Breast epithelium (tissue), 3 donors: Measurements from ENCODE around the gene EIF4E3.

Experiments
- POLR2A ChIP-seq: fragments of 450-650 bp; IDR thresholded peaks from one replicate; pipeline ENCODE4 v1.6.1; 2016; ENCODE audit warnings: antibody characterized with exemption, mild to moderate bottlenecking, moderate library complexity
- TF ChIP-seq, protein P1 (sequence below), 3 donors: fragments of 450-650 bp; IDR thresholded peaks; one replicate each; pipeline ENCODE4 v1.5.1; 2016 to 2017; ENCODE audit warnings: antibody characterized with exemption in 3 of 3, mild to moderate bottlenecking in 3 of 3, moderate library complexity in 3 of 3

DNA sequence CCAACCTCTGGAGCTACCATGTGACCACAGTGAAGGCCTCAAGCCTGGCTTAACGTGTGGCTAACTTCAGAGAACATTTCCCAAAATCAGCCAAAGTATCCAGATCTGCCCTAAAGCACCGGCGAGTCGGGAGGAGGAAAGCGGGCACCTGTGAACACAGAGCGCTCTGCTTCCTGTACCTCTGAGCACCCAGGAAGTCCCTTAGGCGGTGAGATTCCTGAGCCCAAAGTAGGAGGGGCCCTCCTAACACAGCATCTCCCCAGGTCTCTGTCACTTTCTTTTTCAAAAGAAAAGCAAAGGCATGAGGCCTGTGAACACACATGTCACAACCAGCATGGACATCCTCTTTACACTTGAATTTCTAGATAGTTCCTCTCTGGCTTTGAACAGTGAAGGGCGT is 944 bp upstream of the EIF4E3 start:
- TF ChIP-seq, protein P1, sequence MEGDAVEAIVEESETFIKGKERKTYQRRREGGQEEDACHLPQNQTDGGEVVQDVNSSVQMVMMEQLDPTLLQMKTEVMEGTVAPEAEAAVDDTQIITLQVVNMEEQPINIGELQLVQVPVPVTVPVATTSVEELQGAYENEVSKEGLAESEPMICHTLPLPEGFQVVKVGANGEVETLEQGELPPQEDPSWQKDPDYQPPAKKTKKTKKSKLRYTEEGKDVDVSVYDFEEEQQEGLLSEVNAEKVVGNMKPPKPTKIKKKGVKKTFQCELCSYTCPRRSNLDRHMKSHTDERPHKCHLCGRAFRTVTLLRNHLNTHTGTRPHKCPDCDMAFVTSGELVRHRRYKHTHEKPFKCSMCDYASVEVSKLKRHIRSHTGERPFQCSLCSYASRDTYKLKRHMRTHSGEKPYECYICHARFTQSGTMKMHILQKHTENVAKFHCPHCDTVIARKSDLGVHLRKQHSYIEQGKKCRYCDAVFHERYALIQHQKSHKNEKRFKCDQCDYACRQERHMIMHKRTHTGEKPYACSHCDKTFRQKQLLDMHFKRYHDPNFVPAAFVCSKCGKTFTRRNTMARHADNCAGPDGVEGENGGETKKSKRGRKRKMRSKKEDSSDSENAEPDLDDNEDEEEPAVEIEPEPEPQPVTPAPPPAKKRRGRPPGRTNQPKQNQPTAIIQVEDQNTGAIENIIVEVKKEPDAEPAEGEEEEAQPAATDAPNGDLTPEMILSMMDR (IDR thresholded peaks at IDR 0.05), result no peak
- no peak for TF ChIP-seq POLR2A
